B cell (primary cell): ENCODE measurements around the gene MAST2. TPM values are rescaled to one million over a fixed set of nuclear protein-coding genes. Genes with fewer than 3 reads are reported as not detected.

Source experiments
- ATAC-seq: fragments of 200-7000 bp; cut with Tn5 transposase; one replicate; pipeline ENCODE4 v1.10.0; 2021; ENCODE audit warnings: low read depth, mild to moderate bottlenecking, moderate number of reproducible peaks, moderate library complexity
- CTCF ChIA-PET: fragments of 350-600 bp; sonication (Branson Sonifier 250); formaldehyde crosslinking; loops from one replicate; lab custom pipeline; 2021; ENCODE audit warnings: antibody characterized with exemption, inconsistent platforms; lab: Charles Lee
- POLR2A ChIA-PET: fragments of 350-600 bp; sonication (Branson Sonifier 250); formaldehyde crosslinking; loops from one replicate; lab custom pipeline; 2021; ENCODE audit warnings: antibody characterized with exemption; lab: Charles Lee
- DNase-seq: peaks from one replicate; pipeline ENCODE4 v3.0.0; 2013
- H2AFZ ChIP-seq: 2 replicates; pipeline ENCODE4 v1.6.1; 2012; ENCODE audit warnings: mild to moderate bottlenecking, low read depth, low read length; ENCODE audit not compliant: insufficient read depth, poor library complexity, severe bottlenecking
- H3K27ac ChIP-seq, 2 donors: 1 replicate in 1 of 2; 2 replicates in 1 of 2; pipeline ENCODE4 v1.5.1; 2012 to 2013; ENCODE audit warnings: low read length in 2 of 2, mild to moderate bottlenecking in 2 of 2, moderate library complexity in 1 of 2
- H3K27me3 ChIP-seq, 4 experiments: fragments of 200-600 bp in 1 of 4; sonication (generic) in 1 of 4; replicated peaks in 1 of 4; 1 replicate in 2 of 4; 2 replicates in 2 of 4; pipeline versions ENCODE4 v1.6.1 to v1.7.0; 2013 to 2016; ENCODE audit warnings: low read length in 3 of 4, mild to moderate bottlenecking in 2 of 4, mixed read lengths in 1 of 4, moderate library complexity in 1 of 4; ENCODE audit not compliant: insufficient read depth in 4 of 4, control insufficient read depth in 3 of 4; ENCODE audit errors: control extremely low read depth in 1 of 4
- H3K36me3 ChIP-seq, 2 experiments: replicated peaks in 1 of 2; 1 replicate in 1 of 2; 2 replicates in 1 of 2; pipeline versions ENCODE4 v1.6.1 to v1.7.1; 2013; ENCODE audit warnings: low read length in 1 of 2; ENCODE audit not compliant: insufficient read depth in 2 of 2, control insufficient read depth in 1 of 2; ENCODE audit errors: control extremely low read depth in 1 of 2, extremely low read depth in 1 of 2
- H3K4me1 ChIP-seq, 2 donors: fragments of 200-600 bp in 1 of 2; sonication (generic) in 1 of 2; 1 replicate in 1 of 2; 2 replicates in 1 of 2; pipeline versions ENCODE4 v1.5.1 to v1.6.1; 2013 to 2017; ENCODE audit warnings: low read length in 2 of 2; ENCODE audit not compliant: control insufficient read depth in 2 of 2, insufficient read depth in 2 of 2
- H3K4me2 ChIP-seq: replicated peaks from 2 replicates; pipeline ENCODE3; 2012; ENCODE audit warnings: mild to moderate bottlenecking, low read depth, low read length; ENCODE audit not compliant: poor library complexity, severe bottlenecking
- H3K4me3 ChIP-seq, 5 experiments: fragments of 200-600 bp in 1 of 5; sonication (generic) in 1 of 5; 1 replicate in 3 of 5; 2 replicates in 2 of 5; pipeline versions ENCODE4 v1.5.1 to v1.7.0; 2011 to 2016; ENCODE audit warnings: low read length in 4 of 5, mild to moderate bottlenecking in 4 of 5, low read depth in 2 of 5, control low read depth in 1 of 5, moderate library complexity in 1 of 5; ENCODE audit not compliant: insufficient read depth in 1 of 5; ENCODE audit errors: control extremely low read depth in 1 of 5, extremely low read depth in 1 of 5
- H3K79me2 ChIP-seq: fragments of 200-600 bp; sonication (generic); one replicate; pipeline ENCODE4 v1.6.0; 2016; ENCODE audit warnings: low read length; ENCODE audit not compliant: control insufficient read depth, insufficient read depth
- H3K9ac ChIP-seq: fragments of 200-600 bp; sonication (generic); 2 replicates; pipeline ENCODE4 v1.6.1; 2017; ENCODE audit warnings: mild to moderate bottlenecking, low read length, moderate library complexity
- H3K9me3 ChIP-seq, 3 donors: one replicate each; pipeline versions ENCODE4 v1.6.1 to v1.7.1; 2013; ENCODE audit warnings: low read length in 2 of 3; ENCODE audit not compliant: control insufficient read depth in 2 of 3, insufficient read depth in 1 of 3; ENCODE audit errors: control extremely low read depth in 1 of 3
- H4K20me1 ChIP-seq: 2 replicates; pipeline ENCODE4 v1.6.0; 2012; ENCODE audit warnings: mild to moderate bottlenecking, low read length; ENCODE audit not compliant: insufficient read depth, control insufficient read depth, poor library complexity, severe bottlenecking
- H3K27ac Mint-ChIP-seq: one replicate; pipeline ENCODE4 v1.8.0; 2021; ENCODE audit warnings: mixed read lengths
- H3K27me3 Mint-ChIP-seq: one replicate; pipeline ENCODE4 v1.8.0; 2021; ENCODE audit warnings: mixed read lengths
- H3K4me1 Mint-ChIP-seq: one replicate; pipeline ENCODE4 v1.8.0; 2021; ENCODE audit warnings: mixed read lengths
- H3K4me3 Mint-ChIP-seq: one replicate; pipeline ENCODE4 v1.8.0; 2021; ENCODE audit warnings: mixed read lengths
- H3K9me3 Mint-ChIP-seq: one replicate; pipeline ENCODE4 v1.8.0; 2022; ENCODE audit warnings: mixed read lengths; ENCODE audit not compliant: insufficient read depth
- EZH2 ChIP-seq: IDR thresholded peaks from 2 replicates; pipeline ENCODE4 v1.6.1; 2012; ENCODE audit warnings: borderline replicate concordance, low read depth, mild to moderate bottlenecking, moderate library complexity, low read length; ENCODE audit not compliant: insufficient read depth, poor library complexity, severe bottlenecking
- WGBS: methylation state at CpG from one replicate; pipeline ENCODE4 v1.1.5; 2013; ENCODE audit warnings: missing lambda C conversion rate; ENCODE audit not compliant: insufficient coverage; 5-methylcytosine and 5-hydroxymethylcytosine counted together
- intact Hi-C: fragments of 100-400 bp; cut with micrococcal nuclease; formaldehyde crosslinking; loops from one replicate; pipeline ENCODE4 v1.10.0; 2022
- polyA plus RNA-seq: library from polyadenylated mRNA; depleted of rRNA; stranded (reverse); fragments of >200 nt; gene quantifications from 2 replicates; pipeline ENCODE4 v1.2.3, GENCODE V29; 2012
- total RNA-seq, 2 donors: library from RNA; stranded (reverse); fragments of 120-200 nt in 1 of 2; gene quantifications; 1 replicate in 1 of 2; 2 replicates in 1 of 2; pipeline versions ENCODE4 v1.2.3 to v1.2.4, GENCODE V29; 2013 to 2022
- TF ChIP-seq, protein P1 (sequence below): fragments of 200-600 bp; IDR thresholded peaks from one replicate; pipeline ENCODE4 v1.8.0; 2022; ENCODE audit warnings: antibody characterized with exemption, mild to moderate bottlenecking

The MAST2 gene
- total and polyA plus RNA-seq, 2 donors (not counting 1 experiment from before 2014, with no cell fraction given), result 12.5 to 23.3 TPM

DNA sequence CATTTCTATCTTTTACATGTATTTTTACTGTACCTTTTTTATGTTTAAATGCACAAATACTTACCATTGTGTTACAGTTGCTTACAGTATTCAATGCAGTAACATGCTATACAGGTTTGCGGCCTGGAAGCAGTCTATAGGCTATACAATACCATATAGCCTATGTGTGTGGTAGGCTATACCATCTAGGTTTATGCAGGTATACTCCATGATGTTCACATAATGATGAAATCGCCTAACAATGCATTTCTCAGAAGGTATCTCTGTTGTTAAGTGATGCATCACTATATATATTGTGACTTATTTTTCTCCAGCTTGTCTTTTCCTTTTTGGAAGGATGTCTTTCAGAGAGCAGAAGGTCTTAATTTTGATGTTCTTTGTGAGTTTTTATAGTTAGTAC, 103.5 kb downstream of the MAST2 start:
- no CpG with 5 or more reads among the region's 2 CpGs for WGBS
- no peak overlapping the region for H3K4me2 ChIP-seq
- no peaks in the 10 kb centered on the region for H3K36me3 ChIP-seq
- DNase-seq (no peak), ATAC-seq (no peak)
- TF ChIP-seq, protein P1, sequence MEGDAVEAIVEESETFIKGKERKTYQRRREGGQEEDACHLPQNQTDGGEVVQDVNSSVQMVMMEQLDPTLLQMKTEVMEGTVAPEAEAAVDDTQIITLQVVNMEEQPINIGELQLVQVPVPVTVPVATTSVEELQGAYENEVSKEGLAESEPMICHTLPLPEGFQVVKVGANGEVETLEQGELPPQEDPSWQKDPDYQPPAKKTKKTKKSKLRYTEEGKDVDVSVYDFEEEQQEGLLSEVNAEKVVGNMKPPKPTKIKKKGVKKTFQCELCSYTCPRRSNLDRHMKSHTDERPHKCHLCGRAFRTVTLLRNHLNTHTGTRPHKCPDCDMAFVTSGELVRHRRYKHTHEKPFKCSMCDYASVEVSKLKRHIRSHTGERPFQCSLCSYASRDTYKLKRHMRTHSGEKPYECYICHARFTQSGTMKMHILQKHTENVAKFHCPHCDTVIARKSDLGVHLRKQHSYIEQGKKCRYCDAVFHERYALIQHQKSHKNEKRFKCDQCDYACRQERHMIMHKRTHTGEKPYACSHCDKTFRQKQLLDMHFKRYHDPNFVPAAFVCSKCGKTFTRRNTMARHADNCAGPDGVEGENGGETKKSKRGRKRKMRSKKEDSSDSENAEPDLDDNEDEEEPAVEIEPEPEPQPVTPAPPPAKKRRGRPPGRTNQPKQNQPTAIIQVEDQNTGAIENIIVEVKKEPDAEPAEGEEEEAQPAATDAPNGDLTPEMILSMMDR, result no peak
- TF ChIP-seq EZH2, result no peak
- H3K9me3 ChIP-seq, result no peaks in the 10 kb centered on the region
- no peak overlapping the region for H3K4me3 ChIP-seq
- H3K4me1 ChIP-seq, result no peaks in the 10 kb centered on the region
- intact Hi-C loops, result no loop called here
- ChIA-PET CTCF (no interaction called here), POLR2A (no interaction called here)
- no peaks in the 10 kb centered on the region for H3K27me3 ChIP-seq
- H3K9me3 Mint-ChIP-seq, result peaks cover 4% of the 10 kb centered on the region
- no peak overlapping the region for H2AFZ ChIP-seq
- no peaks in the 10 kb centered on the region for H3K27me3 Mint-ChIP-seq
- H3K9ac ChIP-seq, result no peak overlapping the region
- H3K4me1 Mint-ChIP-seq, result no peaks in the 10 kb centered on the region
- H3K79me2 ChIP-seq, result peaks cover 4% of the 10 kb centered on the region
- no peak overlapping the region for H3K27ac ChIP-seq
- H3K27ac Mint-ChIP-seq, result no peak overlapping the region
- H4K20me1 ChIP-seq, result no peaks in the 10 kb centered on the region
- H3K4me3 Mint-ChIP-seq, result no peak overlapping the region

DNA sequence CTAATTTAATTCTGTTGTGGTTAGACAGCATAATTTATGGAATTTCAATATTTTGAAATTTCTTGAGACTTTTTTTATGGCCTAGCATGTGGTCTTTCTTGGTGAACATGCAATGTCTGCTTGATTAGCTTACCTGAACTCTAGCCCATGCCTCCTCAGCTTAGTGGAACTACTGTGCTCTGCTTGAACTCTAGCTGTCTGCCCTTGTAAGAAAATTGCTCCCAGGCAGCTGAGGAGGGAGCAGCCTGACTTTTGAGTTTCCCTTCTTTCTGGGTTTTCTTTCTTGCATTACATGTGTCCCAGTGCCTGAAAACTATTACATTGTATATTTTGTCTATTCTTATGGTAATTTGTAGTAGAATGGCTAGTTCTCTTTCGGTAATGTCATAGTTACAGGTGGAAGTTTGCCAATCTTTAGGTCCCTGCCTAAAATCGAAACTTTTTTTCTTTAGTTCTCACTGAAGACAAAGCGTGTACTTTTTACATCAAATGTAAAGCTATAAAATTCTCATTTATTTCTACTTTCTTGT, 105.3 kb downstream of the MAST2 start:
- Histone ChIP-seq H3K9me3 (no peaks in the 10 kb centered on the region), H4K20me1 (no peaks in the 10 kb centered on the region), H3K36me3 (no peaks in the 10 kb centered on the region), H3K4me2 (no peak overlapping the region), H3K4me3 (no peak overlapping the region), H3K27me3 (no peaks in the 10 kb centered on the region), H3K27ac (no peak overlapping the region), H3K79me2 (peaks cover 3% of the 10 kb centered on the region), H3K4me1 (no peaks in the 10 kb centered on the region), H3K9ac (no peak overlapping the region), H2AFZ (no peak overlapping the region)
- H3K9me3 Mint-ChIP-seq, result no peaks in the 10 kb centered on the region
- H3K4me3 Mint-ChIP-seq, result no peak overlapping the region
- H3K4me1 Mint-ChIP-seq, result no peaks in the 10 kb centered on the region
- H3K27me3 Mint-ChIP-seq, result no peaks in the 10 kb centered on the region
- no peak overlapping the region for H3K27ac Mint-ChIP-seq
- intact Hi-C loops, result no loop called here
- CTCF ChIA-PET, result no interaction called here
- DNase-seq, result no peak
- POLR2A ChIA-PET, result no interaction called here
- ATAC-seq, result no peak
- TF ChIP-seq, protein P1, result no peak
- no peak for TF ChIP-seq EZH2
- no CpG with 5 or more reads among the region's 3 CpGs for WGBS
